GM18502 (cell line): ENCODE data around the gene SART3.

Source experiments
- ATAC-seq: cut with Tn5 transposase; IDR thresholded peaks from one replicate; pipeline ENCODE4 v1.9.1; 2021; ENCODE audit warnings: mild to moderate bottlenecking; ENCODE audit not compliant: unreplicated experiment, poor library complexity

Gene SART3

GRCh38 chr12:108531929-108532848, 28.8 kb downstream of the SART3 start:
- no peak for ATAC-seq

- ATAC-seq, result no peak
These were observed 30.8 kb downstream of the SART3 start for GRCh38 chr12:108530161-108530560.

GRCh38 chr12:108527166-108527496, 33.8 kb downstream of the SART3 start:
- no peak for ATAC-seq

GRCh38 chr12:108526482-108527165, 34.3 kb downstream of the SART3 start:
- ATAC-seq, result no peak

GRCh38 chr12:108525681-108526080, 35.3 kb downstream of the SART3 start:
- ATAC-seq, result no peak

- no peak for ATAC-seq
These were observed 37.6 kb downstream of the SART3 start for GRCh38 chr12:108523365-108523764.

GRCh38 chr12:108519558-108519957, 41.4 kb downstream of the SART3 start:
- ATAC-seq, result no peak

GRCh38 chr12:108518716-108519496, 42.1 kb downstream of the SART3 start:
- no peak for ATAC-seq

- ATAC-seq, result no peak
These were observed 42.8 kb downstream of the SART3 start for GRCh38 chr12:108518101-108518715.

- ATAC-seq, result no peak
These were observed 43.5 kb downstream of the SART3 start for GRCh38 chr12:108517288-108518100.

- no peak for ATAC-seq
These were observed 44.3 kb downstream of the SART3 start for GRCh38 chr12:108516511-108517275.

- ATAC-seq, result no peak
These were observed 45.1 kb downstream of the SART3 start for GRCh38 chr12:108515916-108516315.

- peak; percentile 86 for ATAC-seq
These were observed 45.8 kb downstream of the SART3 start, which contains the start of gene FICD for GRCh38 chr12:108514973-108515814. Gene FICD (plus strand): TSS chr12:108515277. CDS start chr12:108516973, 1,696 bp downstream.

- no peak for ATAC-seq
These were observed 46.5 kb downstream of the SART3 start for GRCh38 chr12:108514468-108514972.

- ATAC-seq, result no peak
These were observed 49.1 kb downstream of the SART3 start for GRCh38 chr12:108511633-108512540.

- ATAC-seq, result no peak
These were observed 50.1 kb downstream of the SART3 start for GRCh38 chr12:108510836-108511235.

GRCh38 chr12:108509806-108510205, 51.2 kb downstream of the SART3 start:
- no peak for ATAC-seq
